ENCODE data around the gene PCDH9.

The PCDH9 gene

DNA sequence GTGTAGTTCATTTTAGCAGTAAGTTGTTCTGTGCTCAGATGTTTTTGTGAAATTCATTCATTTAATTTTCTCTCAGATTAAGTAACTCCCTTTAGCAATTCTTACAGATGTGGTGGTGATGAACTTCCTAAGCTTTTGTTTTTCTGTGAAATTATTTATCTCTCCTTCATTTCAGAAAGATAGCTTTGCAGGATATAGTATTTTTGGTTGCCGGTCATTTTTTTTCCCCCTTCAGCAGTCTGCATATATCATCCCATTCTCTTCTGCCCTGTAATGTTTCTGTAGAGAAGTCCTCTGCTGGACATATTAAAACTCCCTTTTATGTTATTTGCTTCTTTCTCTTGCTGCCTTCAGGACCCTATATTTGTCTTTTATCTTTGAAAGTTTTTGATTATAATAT lies 470.2 kb downstream of the PCDH9 start:
- DNase-seq (ENCODE audit: insufficient read length) = no peak
- FAIRE-seq = no peak
- no peak for TF ChIP-seq POLR2AphosphoS5 (IDR thresholded peaks at IDR 0.05; ENCODE audit: low read depth, low read length)
- TF ChIP-seq POLR2A (IDR thresholded peaks at IDR 0.05; ENCODE audit: low read depth, low read length) = no peak
- TF ChIP-seq TAF1 (IDR thresholded peaks at IDR 0.05; ENCODE audit: borderline replicate concordance, low read depth, low read length) = no peak

GRCh38 chr13:66751691-66752090 lies 478.4 kb downstream of the PCDH9 start:
- FAIRE-seq (no peak), DNase-seq (ENCODE audit: insufficient read length) (no peak)
- TF ChIP-seq POLR2A (IDR thresholded peaks at IDR 0.05; ENCODE audit: low read depth, low read length) (no peak), POLR2AphosphoS5 (IDR thresholded peaks at IDR 0.05; ENCODE audit: low read depth, low read length) (no peak), TAF1 (IDR thresholded peaks at IDR 0.05; ENCODE audit: borderline replicate concordance, low read depth, low read length) (no peak)

DNA sequence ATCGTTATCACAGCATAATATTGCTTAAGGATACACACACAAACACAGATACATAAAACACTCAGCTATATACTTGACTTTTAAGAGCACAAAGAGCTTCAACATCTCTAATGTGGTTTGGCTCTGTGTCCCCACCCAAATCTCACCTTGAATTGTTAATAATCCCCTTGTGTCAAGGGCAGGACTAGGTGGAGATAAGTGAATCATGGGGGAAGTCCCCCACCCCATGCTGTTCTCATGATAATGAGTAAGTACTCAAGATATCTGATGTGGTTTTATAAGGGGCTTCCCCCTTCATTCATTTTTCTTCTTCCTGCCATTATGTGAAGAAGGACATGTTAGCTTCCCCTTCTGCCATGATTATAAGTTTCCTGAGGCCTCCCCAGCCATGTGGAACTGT lies 481.4 kb downstream of the PCDH9 start:
- DNase-seq (ENCODE audit: insufficient read length) = no peak
- no peak for FAIRE-seq
- TF ChIP-seq POLR2A (IDR thresholded peaks at IDR 0.05; ENCODE audit: low read depth, low read length) (no peak), POLR2AphosphoS5 (IDR thresholded peaks at IDR 0.05; ENCODE audit: low read depth, low read length) (no peak), TAF1 (IDR thresholded peaks at IDR 0.05; ENCODE audit: borderline replicate concordance, low read depth, low read length) (no peak)

- DNase-seq (ENCODE audit: insufficient read length) = no peak
- no peak for FAIRE-seq
- TF ChIP-seq POLR2A (IDR thresholded peaks at IDR 0.05; ENCODE audit: low read depth, low read length) = no peak
- no peak for TF ChIP-seq POLR2AphosphoS5 (IDR thresholded peaks at IDR 0.05; ENCODE audit: low read depth, low read length)
- TF ChIP-seq TAF1 (IDR thresholded peaks at IDR 0.05; ENCODE audit: borderline replicate concordance, low read depth, low read length) = no peak
Measured at GRCh38 chr13:66745307-66745706, 484.8 kb downstream of the PCDH9 start.

- TF ChIP-seq TAF1 (IDR thresholded peaks at IDR 0.05; ENCODE audit: borderline replicate concordance, low read depth, low read length) (no peak), POLR2AphosphoS5 (IDR thresholded peaks at IDR 0.05; ENCODE audit: low read depth, low read length) (no peak), POLR2A (IDR thresholded peaks at IDR 0.05; ENCODE audit: low read depth, low read length) (no peak)
- FAIRE-seq (no peak), DNase-seq (ENCODE audit: insufficient read length) (no peak)
Measured at GRCh38 chr13:66723576-66723975, 506.6 kb downstream of the PCDH9 start.

- no peak for FAIRE-seq
- TF ChIP-seq TAF1 (IDR thresholded peaks at IDR 0.05; ENCODE audit: borderline replicate concordance, low read depth, low read length) (no peak), POLR2AphosphoS5 (IDR thresholded peaks at IDR 0.05; ENCODE audit: low read depth, low read length) (no peak), POLR2A (IDR thresholded peaks at IDR 0.05; ENCODE audit: low read depth, low read length) (no peak)
Measured at GRCh38 chr13:66716538-66716937, 513.6 kb downstream of the PCDH9 start.

DNA sequence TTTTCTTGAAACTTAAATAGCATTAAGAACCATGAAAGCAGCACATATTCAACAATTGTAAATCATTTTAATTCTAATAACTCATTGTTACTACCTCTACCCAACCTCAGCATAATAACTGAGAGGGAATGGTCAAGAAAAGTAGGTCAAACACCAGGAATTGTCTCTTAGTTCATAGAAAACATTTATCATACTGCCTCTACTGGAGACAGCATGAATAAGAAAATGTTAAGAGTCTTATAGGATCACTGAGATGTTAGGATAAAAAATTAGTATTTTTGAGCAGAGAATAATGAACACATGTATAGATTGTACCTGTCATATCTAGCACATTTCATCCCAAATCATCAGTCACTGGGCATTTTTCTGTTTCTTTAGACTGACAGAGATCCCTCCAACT lies 515.3 kb downstream of the PCDH9 start:
- no peak for FAIRE-seq

More at GRCh38 chr13:66716538-66716937, 513.6 kb downstream of the PCDH9 start:
- no peak for DNase-seq (ENCODE audit: insufficient read length)

DNA sequence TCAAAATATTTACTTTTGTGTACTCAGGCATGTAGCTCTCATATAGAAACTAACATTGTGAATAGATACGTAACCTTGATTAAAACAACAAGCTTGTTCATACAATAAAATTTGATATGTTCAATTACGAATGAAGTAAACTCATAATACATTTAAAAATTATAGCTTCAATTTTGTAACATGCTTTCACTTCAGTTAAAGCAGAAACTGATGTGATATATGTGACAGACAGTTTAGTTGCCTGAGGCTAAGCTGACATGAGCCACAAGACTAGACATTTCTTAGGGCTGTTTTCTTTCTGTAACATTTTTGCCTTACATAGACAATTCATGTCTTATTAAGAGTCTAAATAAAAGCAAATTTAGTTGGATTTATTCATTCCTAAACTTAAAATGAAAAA lies 526.0 kb downstream of the PCDH9 start:
- no peak for FAIRE-seq
- TF ChIP-seq TAF1 (IDR thresholded peaks at IDR 0.05; ENCODE audit: borderline replicate concordance, low read depth, low read length) (no peak), POLR2AphosphoS5 (IDR thresholded peaks at IDR 0.05; ENCODE audit: low read depth, low read length) (no peak), POLR2A (IDR thresholded peaks at IDR 0.05; ENCODE audit: low read depth, low read length) (no peak)
- DNase-seq (ENCODE audit: insufficient read length) = no peak

More for the DNA sequence above, 515.3 kb downstream of the PCDH9 start:
- no peak for DNase-seq (ENCODE audit: insufficient read length)
- no peak for TF ChIP-seq TAF1 (IDR thresholded peaks at IDR 0.05; ENCODE audit: borderline replicate concordance, low read depth, low read length)
- no peak for TF ChIP-seq POLR2A (IDR thresholded peaks at IDR 0.05; ENCODE audit: low read depth, low read length)
- TF ChIP-seq POLR2AphosphoS5 (IDR thresholded peaks at IDR 0.05; ENCODE audit: low read depth, low read length) = no peak

GRCh38 chr13:66703597-66703996 lies 526.5 kb downstream of the PCDH9 start:
- no peak for TF ChIP-seq TAF1 (IDR thresholded peaks at IDR 0.05; ENCODE audit: borderline replicate concordance, low read depth, low read length)
- DNase-seq (ENCODE audit: insufficient read length) (no peak), FAIRE-seq (no peak)

DNA sequence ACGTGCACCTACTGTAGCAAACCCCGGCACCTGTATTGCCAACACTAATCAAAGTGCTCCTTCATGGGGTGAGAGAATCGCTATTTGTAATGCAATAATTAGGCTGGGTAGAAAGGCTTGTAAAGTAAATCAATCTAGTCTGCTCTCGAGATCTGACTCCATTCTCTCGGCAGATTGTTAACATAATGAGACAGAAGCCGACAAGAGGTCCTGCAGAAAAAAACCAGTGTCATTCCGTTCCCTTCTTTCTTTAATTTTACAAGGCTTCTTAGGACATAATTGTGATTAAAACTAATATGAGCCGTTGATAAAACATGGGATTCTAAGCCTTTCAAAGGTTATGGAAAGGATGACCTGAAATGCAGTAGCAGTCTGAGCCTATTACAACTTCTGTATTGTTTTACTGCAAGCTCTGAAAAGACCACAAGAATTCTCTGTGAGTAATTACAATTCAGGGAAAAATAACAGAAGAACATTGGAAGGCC lies 530.0 kb downstream of the PCDH9 start:
- TF ChIP-seq POLR2AphosphoS5 (IDR thresholded peaks at IDR 0.05; ENCODE audit: low read depth, low read length) (no peak), TAF1 (IDR thresholded peaks at IDR 0.05; ENCODE audit: borderline replicate concordance, low read depth, low read length) (no peak), POLR2A (IDR thresholded peaks at IDR 0.05; ENCODE audit: low read depth, low read length) (no peak)
- DNase-seq (ENCODE audit: insufficient read length) (no peak), FAIRE-seq (no peak)

DNA sequence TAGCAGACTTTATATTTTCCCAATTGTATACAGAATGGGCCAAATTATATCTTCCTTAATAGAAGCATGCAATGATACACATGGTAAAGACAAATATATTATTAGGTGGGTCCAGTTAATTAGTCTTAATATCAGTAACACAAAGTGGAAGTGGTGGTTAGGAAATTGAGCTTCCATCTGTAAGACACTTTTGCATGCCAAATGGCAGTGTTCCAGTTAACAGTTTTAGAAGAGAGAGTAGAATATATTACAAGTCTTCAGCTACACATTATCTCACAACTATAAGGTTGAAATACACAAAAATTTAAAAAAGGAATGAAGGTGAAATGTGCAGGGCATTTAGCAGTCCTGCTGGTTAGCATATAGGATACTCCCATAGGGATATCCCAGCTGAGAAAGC lies 536.5 kb downstream of the PCDH9 start:
- no peak for TF ChIP-seq TAF1 (IDR thresholded peaks at IDR 0.05; ENCODE audit: borderline replicate concordance, low read depth, low read length)
- no peak for DNase-seq (ENCODE audit: insufficient read length)
- no peak for FAIRE-seq

DNA sequence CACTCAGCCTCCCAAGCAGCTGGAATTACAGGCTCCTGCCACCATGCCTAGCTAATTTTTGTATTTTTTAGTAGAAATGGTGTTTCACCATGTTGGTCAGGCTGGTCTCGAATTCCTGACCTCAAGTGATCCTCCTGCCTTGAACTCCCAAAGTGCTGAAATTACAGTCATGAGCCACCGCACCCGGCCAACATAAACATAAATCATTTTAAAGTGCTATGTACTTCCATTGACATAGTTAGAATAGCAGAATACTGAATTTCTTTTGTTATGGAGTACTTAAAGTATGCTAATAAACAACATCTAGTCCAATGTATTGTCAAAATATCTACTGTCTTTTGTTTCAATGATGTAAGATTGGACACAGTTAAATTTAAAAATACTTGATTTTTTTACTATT lies 539.0 kb downstream of the PCDH9 start:
- FAIRE-seq (no peak), DNase-seq (ENCODE audit: insufficient read length) (no peak)
- no peak for TF ChIP-seq TAF1 (IDR thresholded peaks at IDR 0.05; ENCODE audit: borderline replicate concordance, low read depth, low read length)
- TF ChIP-seq POLR2A (IDR thresholded peaks at IDR 0.05; ENCODE audit: low read depth, low read length) = no peak
- no peak for TF ChIP-seq POLR2AphosphoS5 (IDR thresholded peaks at IDR 0.05; ENCODE audit: low read depth, low read length)

DNA sequence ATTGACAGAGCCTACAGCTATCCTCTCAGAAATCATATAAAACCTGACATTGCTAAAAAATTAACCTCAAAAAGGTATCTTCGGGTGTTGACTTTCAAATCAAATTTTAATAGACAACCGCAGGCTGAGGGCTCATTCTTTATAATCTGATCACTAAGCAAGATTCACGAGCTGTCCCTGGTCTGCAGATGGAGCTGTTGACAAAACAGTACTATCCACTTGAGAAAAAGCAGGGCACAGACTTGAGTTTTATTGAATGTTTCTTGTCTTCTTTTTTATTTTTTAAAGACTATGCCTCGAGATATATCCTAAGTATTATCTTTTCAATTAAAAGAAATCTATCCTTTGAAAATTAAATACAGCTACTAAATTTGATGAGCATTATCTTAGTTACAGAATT lies 540.5 kb downstream of the PCDH9 start:
- no peak for TF ChIP-seq POLR2AphosphoS5 (IDR thresholded peaks at IDR 0.05; ENCODE audit: low read depth, low read length)
- FAIRE-seq (no peak), DNase-seq (ENCODE audit: insufficient read length) (no peak)
